ENCODE results near the gene PTPN7.
"Not testable (repeated sequence)": the region's sequence is repeated elsewhere in the genome, so short reads cannot be mapped to it uniquely, and the experiment has no call there.

DNA sequence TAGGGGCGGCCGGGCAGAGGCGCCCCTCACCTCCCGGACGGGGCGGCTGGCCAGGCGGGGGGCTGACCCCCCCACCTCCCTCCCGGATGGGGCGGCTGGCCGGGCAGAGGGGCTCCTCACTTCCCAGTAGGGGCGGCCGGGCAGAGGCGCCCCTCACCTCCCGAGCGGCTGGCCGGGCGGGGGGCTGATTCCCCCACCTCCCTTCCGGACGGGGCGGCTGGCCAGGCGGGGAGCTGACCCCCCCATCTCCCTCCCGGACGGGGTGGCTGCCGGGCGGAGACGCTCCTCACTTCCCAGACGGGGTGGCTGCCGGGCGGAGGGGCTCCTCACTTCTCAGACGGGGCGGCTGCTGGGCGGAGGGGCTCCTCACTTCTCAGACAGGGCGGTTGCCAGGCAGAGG lies 31.0 kb upstream of the PTPN7 start:
- TF ChIP-seq, protein P1, sequence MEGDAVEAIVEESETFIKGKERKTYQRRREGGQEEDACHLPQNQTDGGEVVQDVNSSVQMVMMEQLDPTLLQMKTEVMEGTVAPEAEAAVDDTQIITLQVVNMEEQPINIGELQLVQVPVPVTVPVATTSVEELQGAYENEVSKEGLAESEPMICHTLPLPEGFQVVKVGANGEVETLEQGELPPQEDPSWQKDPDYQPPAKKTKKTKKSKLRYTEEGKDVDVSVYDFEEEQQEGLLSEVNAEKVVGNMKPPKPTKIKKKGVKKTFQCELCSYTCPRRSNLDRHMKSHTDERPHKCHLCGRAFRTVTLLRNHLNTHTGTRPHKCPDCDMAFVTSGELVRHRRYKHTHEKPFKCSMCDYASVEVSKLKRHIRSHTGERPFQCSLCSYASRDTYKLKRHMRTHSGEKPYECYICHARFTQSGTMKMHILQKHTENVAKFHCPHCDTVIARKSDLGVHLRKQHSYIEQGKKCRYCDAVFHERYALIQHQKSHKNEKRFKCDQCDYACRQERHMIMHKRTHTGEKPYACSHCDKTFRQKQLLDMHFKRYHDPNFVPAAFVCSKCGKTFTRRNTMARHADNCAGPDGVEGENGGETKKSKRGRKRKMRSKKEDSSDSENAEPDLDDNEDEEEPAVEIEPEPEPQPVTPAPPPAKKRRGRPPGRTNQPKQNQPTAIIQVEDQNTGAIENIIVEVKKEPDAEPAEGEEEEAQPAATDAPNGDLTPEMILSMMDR (IDR thresholded peaks at IDR 0.05; ENCODE audit: low read depth, low read length) = not testable (repeated sequence)
- not testable (repeated sequence) for TF ChIP-seq MAX (IDR thresholded peaks at IDR 0.05; ENCODE audit: low read depth, low read length)
